ENCODE measurements around the gene ZPR1. TPM values are rescaled to one million over a fixed set of nuclear protein-coding genes. Genes with fewer than 3 reads are reported as not detected.

ZPR1 gene
- total and polyA plus RNA-seq, 9 donors, result 33.8 to 44.4 (median 36.4) TPM

Other genes starting within 250 kb of the ZPR1 start
- gene BUD13, start 15.0 kb downstream of the ZPR1 start, total RNA-seq, result 17.8 TPM
- 10 to 100 TPM; 17.6 to 23.7 (median 19.6) TPM for gene BUD13, start 15.0 kb downstream of the ZPR1 start, polyA plus RNA-seq (ENCODE audit: insufficient read depth in 1 of 8, insufficient read length in 8 of 8, low replicate concordance in 1 of 8)
- gene APOA5, start 3.9 kb upstream of the ZPR1 start, total RNA-seq, result not detected
- gene APOA5, start 3.9 kb upstream of the ZPR1 start, polyA plus RNA-seq (ENCODE audit: insufficient read depth in 1 of 8, insufficient read length in 8 of 8, low replicate concordance in 1 of 8), result not detected
- gene APOA4, start 35.3 kb upstream of the ZPR1 start, total RNA-seq, result not detected
- gene APOA4, start 35.3 kb upstream of the ZPR1 start, polyA plus RNA-seq (ENCODE audit: insufficient read depth in 1 of 8, insufficient read length in 8 of 8, low replicate concordance in 1 of 8), result 100 to 1,000 TPM in 1 of 8 donors, 10 to 100 TPM in 1, under 1 TPM in 2, not detected in 4; 0.23 to 178 (median 17.1) TPM
- gene APOC3, start 41.9 kb upstream of the ZPR1 start, total RNA-seq, result 0.40 TPM
- 10 to 100 TPM in 2 of 8 donors, 1 to 10 TPM in 1, under 1 TPM in 2, not detected in 3; 0.53 to 36.6 (median 4.3) TPM for gene APOC3, start 41.9 kb upstream of the ZPR1 start, polyA plus RNA-seq (ENCODE audit: insufficient read depth in 1 of 8, insufficient read length in 8 of 8, low replicate concordance in 1 of 8)
- 2.9 TPM for gene APOA1, start 49.6 kb upstream of the ZPR1 start, total RNA-seq
- gene APOA1, start 49.6 kb upstream of the ZPR1 start, polyA plus RNA-seq (ENCODE audit: insufficient read depth in 1 of 8, insufficient read length in 8 of 8, low replicate concordance in 1 of 8), result 100 to 1,000 TPM in 1 of 8 donors, 10 to 100 TPM in 2, 1 to 10 TPM in 5; 1.4 to 230 (median 3.5) TPM